Sigmoid colon (tissue), 7 donors: Measurements from ENCODE around the gene GRM7. TPM values are rescaled to one million over a fixed set of nuclear protein-coding genes. Genes with fewer than 3 reads are reported as not detected.

Experiments
- DNase-seq: peaks from one replicate; pipeline ENCODE4 v3.0.0-alpha.2; 2019
- H3K27ac ChIP-seq, 4 donors: fragments of 200-600 bp; sonication (generic); one replicate each; pipeline ENCODE4 v1.5.1; 2016 to 2019; ENCODE audit warnings: mild to moderate bottlenecking in 1 of 4
- H3K27me3 ChIP-seq, 3 donors: fragments of 200-600 bp; sonication (generic); one replicate each; pipeline ENCODE4 v1.5.1; 2019; ENCODE audit warnings: mild to moderate bottlenecking in 1 of 3
- H3K36me3 ChIP-seq, 4 donors: fragments of 200-600 bp; sonication (generic); one replicate each; pipeline ENCODE4 v1.5.1; 2016 to 2019
- H3K4me1 ChIP-seq, 4 donors: fragments of 200-600 bp; sonication (generic); one replicate each; pipeline ENCODE4 v1.5.1; 2017 to 2019
- H3K4me3 ChIP-seq, 4 donors: fragments of 200-600 bp; sonication (generic); one replicate each; pipeline ENCODE4 v1.5.1; 2017 to 2019; ENCODE audit warnings: mild to moderate bottlenecking in 2 of 4, moderate library complexity in 1 of 4
- H3K9me3 ChIP-seq, 4 donors: fragments of 200-600 bp in 3 of 4; sonication (generic) in 3 of 4; one replicate each; pipeline versions ENCODE4 v1.5.1 to v1.6.1; 2013 to 2019
- EP300 ChIP-seq, 4 donors: sonication (generic); formaldehyde crosslinking; IDR thresholded peaks; one replicate each; pipeline ENCODE4 v1.6.1; 2017; ENCODE audit warnings: antibody characterized with exemption in 4 of 4
- POLR2A ChIP-seq, 2 donors: fragments of 450-650 bp; IDR thresholded peaks; one replicate each; pipeline ENCODE4 v1.6.1; 2016; ENCODE audit warnings: antibody characterized with exemption in 2 of 2, mild to moderate bottlenecking in 2 of 2, moderate library complexity in 2 of 2
- POLR2AphosphoS5 ChIP-seq, 4 donors: sonication (generic); formaldehyde crosslinking; IDR thresholded peaks; one replicate each; pipeline ENCODE4 v1.6.1; 2017; ENCODE audit warnings: antibody characterized with exemption in 4 of 4
- WGBS, 2 donors: extraction: QIAGEN DNeasy Blood & Tissue Kit; methylation state at CpG; one replicate each; pipeline ENCODE4 v1.1.7; 2013; 5-methylcytosine and 5-hydroxymethylcytosine counted together
- intact Hi-C: fragments of 100-400 bp; cut with DNase I; formaldehyde crosslinking; loops from one replicate; pipeline ENCODE4 v1.15.1; 2023
- polyA plus RNA-seq, 3 donors: library from polyadenylated mRNA; stranded (reverse); fragments of 200-250 nt; gene quantifications; one replicate each; pipeline ENCODE4 v1.2.3, GENCODE V29; 2013
- total RNA-seq, 4 donors: library from RNA; depleted of rRNA; stranded (reverse); fragments of >200 nt; gene quantifications; one replicate each; pipeline ENCODE4 v1.1.0, GENCODE V29; 2016
- TF ChIP-seq, protein P1 (sequence below), 4 experiments: fragments of 450-650 bp in 3 of 4; fragments of 200-600 bp in 1 of 4; IDR thresholded peaks; one replicate each; pipeline ENCODE4 v1.5.1; 2016 to 2019; ENCODE audit warnings: antibody characterized with exemption in 4 of 4, mild to moderate bottlenecking in 3 of 4, moderate library complexity in 2 of 4
- donor health status: healthy with polysubstance abuse.
- donor health status: Bipolar disorder and iron deficiency.
- donor health status: healthy.

Gene GRM7
- total RNA-seq: under 1 TPM in 3 of 4 donors, not detected in 1; 0.16 to 0.71 (median 0.28) TPM
- under 1 TPM in 1 of 3 donors, not detected in 2; 0.09 TPM for polyA plus RNA-seq

GRCh38 chr3:6860954-6861624 is at the start of gene GRM7:
Gene GRM7, plus strand, starts transcription at chr3:6861115.
- WGBS, 2 donors: 4 to 14% methylated on average over 62 of the region's 62 CpGs
- no peaks in the 10 kb centered on the region for H3K9me3 ChIP-seq
- no peaks in the 10 kb centered on the region for H3K36me3 ChIP-seq
- H3K4me3 ChIP-seq: peak within 1 kb of the TSS in 3 of 4 donors; percentile 21 to 44 (median 37)
- no peak within 1 kb of the TSS for H3K27ac ChIP-seq
- intact Hi-C loops: no loop called here
- TF ChIP-seq EP300 (IDR thresholded peaks at IDR 0.05): no peak
- no peak for TF ChIP-seq POLR2AphosphoS5 (IDR thresholded peaks at IDR 0.05)
- no peak for TF ChIP-seq POLR2A (IDR thresholded peaks at IDR 0.05)
- TF ChIP-seq, protein P1, sequence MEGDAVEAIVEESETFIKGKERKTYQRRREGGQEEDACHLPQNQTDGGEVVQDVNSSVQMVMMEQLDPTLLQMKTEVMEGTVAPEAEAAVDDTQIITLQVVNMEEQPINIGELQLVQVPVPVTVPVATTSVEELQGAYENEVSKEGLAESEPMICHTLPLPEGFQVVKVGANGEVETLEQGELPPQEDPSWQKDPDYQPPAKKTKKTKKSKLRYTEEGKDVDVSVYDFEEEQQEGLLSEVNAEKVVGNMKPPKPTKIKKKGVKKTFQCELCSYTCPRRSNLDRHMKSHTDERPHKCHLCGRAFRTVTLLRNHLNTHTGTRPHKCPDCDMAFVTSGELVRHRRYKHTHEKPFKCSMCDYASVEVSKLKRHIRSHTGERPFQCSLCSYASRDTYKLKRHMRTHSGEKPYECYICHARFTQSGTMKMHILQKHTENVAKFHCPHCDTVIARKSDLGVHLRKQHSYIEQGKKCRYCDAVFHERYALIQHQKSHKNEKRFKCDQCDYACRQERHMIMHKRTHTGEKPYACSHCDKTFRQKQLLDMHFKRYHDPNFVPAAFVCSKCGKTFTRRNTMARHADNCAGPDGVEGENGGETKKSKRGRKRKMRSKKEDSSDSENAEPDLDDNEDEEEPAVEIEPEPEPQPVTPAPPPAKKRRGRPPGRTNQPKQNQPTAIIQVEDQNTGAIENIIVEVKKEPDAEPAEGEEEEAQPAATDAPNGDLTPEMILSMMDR (IDR thresholded peaks at IDR 0.05): no peak
- peaks cover 4 to 56% (median 32%) of the 10 kb centered on the region in 3 donors for H3K27me3 ChIP-seq
- peaks cover 0 to 25% (median 19%) of the 10 kb centered on the region in 4 donors for H3K4me1 ChIP-seq
- DNase-seq: no peak

GRCh38 chr3:6821411-6821810 is 39.5 kb upstream of the GRM7 start:
- Histone ChIP-seq H3K27me3 (no peaks in the 10 kb centered on the region), H3K4me3 (no peak overlapping the region), H3K4me1 (no peaks in the 10 kb centered on the region), H3K36me3 (no peaks in the 10 kb centered on the region), H3K9me3 (no peaks in the 10 kb centered on the region), H3K27ac (no peak overlapping the region)
- no peak for DNase-seq
- intact Hi-C loops: no loop called here
- TF ChIP-seq POLR2AphosphoS5 (IDR thresholded peaks at IDR 0.05): no peak
- TF ChIP-seq EP300 (IDR thresholded peaks at IDR 0.05): no peak
- TF ChIP-seq, protein P1 (IDR thresholded peaks at IDR 0.05): no peak
- no peak for TF ChIP-seq POLR2A (IDR thresholded peaks at IDR 0.05)
- 87 to 93% methylated on average over 3 of the region's 3 CpGs for WGBS, 2 donors

DNA sequence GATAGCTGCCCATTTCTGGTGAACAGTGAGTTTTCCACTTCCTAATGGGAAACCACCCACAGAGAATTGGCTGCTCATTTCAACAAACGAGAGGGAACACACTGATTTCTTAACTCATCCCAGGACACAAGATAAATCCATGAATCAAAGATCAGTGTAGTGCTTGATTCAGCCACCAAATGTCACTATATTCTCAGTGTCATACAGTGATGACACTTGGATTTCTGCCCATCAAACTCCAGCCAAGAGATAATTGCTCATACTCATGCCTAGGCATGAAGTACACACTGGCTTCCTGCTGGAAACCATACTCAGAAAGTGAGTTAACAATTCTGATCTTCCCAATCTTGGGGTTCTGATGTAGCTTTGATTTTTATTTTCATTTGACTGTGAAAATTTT is 35.4 kb upstream of the GRM7 start:
- no peaks in the 10 kb centered on the region for H3K4me1 ChIP-seq
- 63 to 69% methylated on average over 1 of the region's 1 CpG for WGBS, 2 donors
- no peak overlapping the region for H3K4me3 ChIP-seq
- no peak for DNase-seq
- no peaks in the 10 kb centered on the region for H3K36me3 ChIP-seq
- no peaks in the 10 kb centered on the region for H3K27me3 ChIP-seq
- no peaks in the 10 kb centered on the region for H3K9me3 ChIP-seq
- no peak overlapping the region for H3K27ac ChIP-seq
- intact Hi-C loops: no loop called here
- TF ChIP-seq POLR2A (IDR thresholded peaks at IDR 0.05) (no peak), EP300 (IDR thresholded peaks at IDR 0.05) (no peak), POLR2AphosphoS5 (IDR thresholded peaks at IDR 0.05) (no peak)
- TF ChIP-seq, protein P1 (IDR thresholded peaks at IDR 0.05): no peak

GRCh38 chr3:6827453-6827852 is 33.5 kb upstream of the GRM7 start:
- Histone ChIP-seq H3K4me3 (no peak overlapping the region), H3K4me1 (no peaks in the 10 kb centered on the region), H3K27ac (no peak overlapping the region), H3K36me3 (no peaks in the 10 kb centered on the region), H3K27me3 (no peaks in the 10 kb centered on the region), H3K9me3 (no peaks in the 10 kb centered on the region)
- DNase-seq: no peak
- TF ChIP-seq POLR2AphosphoS5 (IDR thresholded peaks at IDR 0.05) (no peak), EP300 (IDR thresholded peaks at IDR 0.05) (no peak), POLR2A (IDR thresholded peaks at IDR 0.05) (no peak)
- TF ChIP-seq, protein P1 (IDR thresholded peaks at IDR 0.05): no peak
- 65 to 68% methylated on average over 6 of the region's 6 CpGs for WGBS, 2 donors
- intact Hi-C loops: no loop called here
